Lower lobe of right lung (tissue), 2 donors: Measurements from ENCODE around the gene RORC. TPM values are rescaled to one million over a fixed set of nuclear protein-coding genes. Genes with fewer than 3 reads are reported as not detected.
"Not testable (repeated sequence)": the region's sequence is repeated elsewhere in the genome, so short reads cannot be mapped to it uniquely, and the experiment has no call there.

ENCODE experiments used
- ATAC-seq, 2 donors: fragments of 200-7000 bp; cut with Tn5 transposase; one replicate each; pipeline ENCODE4 v1.9.1; 2020 to 2022; ENCODE audit warnings: mild to moderate bottlenecking in 2 of 2, moderate library complexity in 2 of 2
- DNase-seq: peaks from one replicate; pipeline ENCODE4 v3.0.0-alpha.2; 2020
- H3K27ac ChIP-seq: fragments of 200-600 bp; one replicate; pipeline ENCODE4 v1.8.0; 2022
- H3K27me3 ChIP-seq: fragments of 200-600 bp; one replicate; pipeline ENCODE4 v1.8.0; 2022; ENCODE audit warnings: low read depth
- H3K36me3 ChIP-seq: fragments of 200-600 bp; one replicate; pipeline ENCODE4 v1.8.0; 2022; ENCODE audit warnings: mild to moderate bottlenecking
- H3K4me1 ChIP-seq: fragments of 200-600 bp; one replicate; pipeline ENCODE4 v1.8.0; 2022
- H3K4me3 ChIP-seq: fragments of 200-600 bp; one replicate; pipeline ENCODE4 v1.8.0; 2022; ENCODE audit warnings: mild to moderate bottlenecking
- H3K9me3 ChIP-seq: fragments of 200-600 bp; one replicate; pipeline ENCODE4 v1.8.0; 2022
- intact Hi-C: fragments of 100-400 bp; cut with DNase I; formaldehyde crosslinking; loops from one replicate; pipeline ENCODE4 v1.11.0; 2022
- total RNA-seq: library from RNA; stranded (reverse); fragmentation: NEBNext Ultra II Directional; extraction: Animal tissue kit (Norgen Biotek cat#: 25700); gene quantifications from one replicate; pipeline ENCODE4 v1.2.1, GENCODE V29; 2021
- TF ChIP-seq, protein P1 (sequence below): fragments of 200-600 bp; IDR thresholded peaks from one replicate; pipeline ENCODE4 v1.8.0; 2022; ENCODE audit warnings: antibody characterized with exemption, mild to moderate bottlenecking
- donor health status: DM: no; HTN: yes; CAD: no; lungs with severe emphysema.

The RORC gene
- total RNA-seq, 1 donor from 2014 or later, result 21.7 TPM

DNA sequence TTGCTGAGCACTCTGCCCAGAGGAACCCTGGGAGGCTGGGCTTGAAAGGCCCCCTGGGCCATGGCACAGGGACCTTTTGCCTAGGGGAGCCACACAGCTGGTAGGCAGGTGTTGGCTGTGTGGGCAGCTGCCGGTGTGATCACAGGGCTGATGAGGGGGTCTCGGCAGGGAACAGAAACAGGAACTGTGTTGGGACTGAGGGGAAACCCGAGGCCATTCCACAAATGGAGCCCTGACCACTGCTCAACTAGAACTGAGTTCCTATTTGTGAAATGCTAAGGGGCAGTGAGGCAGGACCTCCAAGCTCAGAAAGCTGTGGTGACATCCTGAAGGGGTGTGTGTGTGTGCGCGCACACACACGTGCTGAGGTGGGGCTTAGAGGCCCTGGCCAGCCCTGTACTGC lies 28.3 kb upstream of the RORC start:
- H3K4me3 ChIP-seq, result no peak overlapping the region
- H3K27ac ChIP-seq, result no peak overlapping the region
- ATAC-seq (no peak), DNase-seq (no peak)
- H3K27me3 ChIP-seq, result no peaks in the 10 kb centered on the region
- TF ChIP-seq, protein P1, sequence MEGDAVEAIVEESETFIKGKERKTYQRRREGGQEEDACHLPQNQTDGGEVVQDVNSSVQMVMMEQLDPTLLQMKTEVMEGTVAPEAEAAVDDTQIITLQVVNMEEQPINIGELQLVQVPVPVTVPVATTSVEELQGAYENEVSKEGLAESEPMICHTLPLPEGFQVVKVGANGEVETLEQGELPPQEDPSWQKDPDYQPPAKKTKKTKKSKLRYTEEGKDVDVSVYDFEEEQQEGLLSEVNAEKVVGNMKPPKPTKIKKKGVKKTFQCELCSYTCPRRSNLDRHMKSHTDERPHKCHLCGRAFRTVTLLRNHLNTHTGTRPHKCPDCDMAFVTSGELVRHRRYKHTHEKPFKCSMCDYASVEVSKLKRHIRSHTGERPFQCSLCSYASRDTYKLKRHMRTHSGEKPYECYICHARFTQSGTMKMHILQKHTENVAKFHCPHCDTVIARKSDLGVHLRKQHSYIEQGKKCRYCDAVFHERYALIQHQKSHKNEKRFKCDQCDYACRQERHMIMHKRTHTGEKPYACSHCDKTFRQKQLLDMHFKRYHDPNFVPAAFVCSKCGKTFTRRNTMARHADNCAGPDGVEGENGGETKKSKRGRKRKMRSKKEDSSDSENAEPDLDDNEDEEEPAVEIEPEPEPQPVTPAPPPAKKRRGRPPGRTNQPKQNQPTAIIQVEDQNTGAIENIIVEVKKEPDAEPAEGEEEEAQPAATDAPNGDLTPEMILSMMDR, result no peak
- H3K9me3 ChIP-seq, result no peaks in the 10 kb centered on the region
- no peaks in the 10 kb centered on the region for H3K36me3 ChIP-seq
- H3K4me1 ChIP-seq, result no peaks in the 10 kb centered on the region
- intact Hi-C loops, result no loop called here

DNA sequence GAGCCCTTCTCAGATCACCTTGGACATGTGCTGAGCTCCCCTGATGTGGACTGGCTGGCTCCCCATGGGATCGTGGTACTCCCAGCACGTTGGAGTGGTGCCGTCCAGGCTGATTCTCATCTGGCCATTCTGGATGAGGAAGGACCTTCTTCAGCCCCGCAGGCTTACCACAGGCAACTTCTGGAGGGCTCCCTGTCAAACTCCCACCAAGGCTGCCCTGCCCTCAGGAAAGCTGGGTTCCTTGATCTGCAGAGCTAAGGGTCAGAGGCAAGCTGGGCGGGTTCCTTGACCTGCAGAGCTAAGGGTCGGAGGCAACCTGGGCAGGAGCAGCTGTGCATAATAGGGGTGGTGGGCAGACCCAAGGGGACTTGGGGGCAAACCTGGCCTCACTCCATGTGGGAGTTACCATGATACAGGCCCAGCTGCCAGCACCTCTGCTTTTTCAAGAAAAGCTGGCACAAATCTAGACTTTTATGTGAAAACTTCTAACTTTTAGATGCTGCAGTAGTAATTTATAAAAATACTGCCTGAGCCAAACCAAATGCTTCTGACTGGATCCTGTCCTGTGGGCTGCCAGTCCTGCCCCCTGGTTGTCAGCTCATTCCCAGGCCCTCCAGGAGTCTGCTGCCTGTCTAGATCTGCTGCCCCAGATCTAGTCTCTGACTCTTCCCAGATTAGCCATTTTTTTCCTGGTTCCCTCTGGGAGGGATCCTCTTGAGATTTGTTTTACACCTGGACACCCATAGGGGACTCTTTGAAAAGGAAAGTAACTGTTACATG lies 27.5 kb upstream of the RORC start:
- no peak overlapping the region for H3K27ac ChIP-seq

DNA sequence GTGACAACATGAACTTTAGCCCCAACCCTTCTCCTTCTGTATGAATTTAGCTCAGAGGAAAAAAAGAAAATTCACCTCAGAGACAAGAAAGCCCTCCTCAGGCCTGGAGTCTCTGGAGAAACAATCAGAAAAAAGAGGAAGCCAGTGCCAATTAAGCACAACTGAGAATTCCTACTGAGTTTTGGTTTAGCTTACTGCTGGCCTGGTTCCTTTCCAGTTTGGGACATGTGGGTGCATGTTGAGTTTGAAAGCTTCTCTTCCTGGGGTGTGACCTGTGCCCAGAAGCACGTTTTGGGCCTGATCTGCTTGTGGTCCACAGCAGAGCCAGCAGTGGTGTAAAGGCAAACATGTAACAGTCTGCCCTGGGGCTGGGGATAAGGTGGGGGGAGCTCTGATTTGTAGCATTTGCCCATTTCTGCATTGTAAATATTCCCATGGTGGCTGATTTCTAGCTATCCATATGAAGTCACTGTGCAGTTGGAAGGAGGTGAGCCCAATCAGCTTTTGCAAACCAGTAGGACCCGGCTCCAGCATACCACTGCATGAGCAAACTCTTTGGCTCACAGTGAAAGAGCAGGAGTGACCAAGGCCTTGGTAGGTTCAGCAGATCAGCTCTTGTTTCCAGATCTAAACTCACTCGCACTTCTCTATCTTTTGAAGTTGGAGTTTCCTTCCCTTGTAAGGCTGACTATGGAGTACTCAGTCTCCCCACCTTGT lies 26.6 kb upstream of the RORC start:
- ATAC-seq, result no peak
- intact Hi-C loops, result no loop called here
- DNase-seq, result no peak
- TF ChIP-seq, protein P1, result no peak
- no peak overlapping the region for H3K4me3 ChIP-seq
- H3K36me3 ChIP-seq, result no peaks in the 10 kb centered on the region
- H3K27me3 ChIP-seq, result no peaks in the 10 kb centered on the region
- no peak overlapping the region for H3K27ac ChIP-seq
- no peaks in the 10 kb centered on the region for H3K4me1 ChIP-seq
- H3K9me3 ChIP-seq, result no peaks in the 10 kb centered on the region

More for the DNA sequence above, 27.5 kb upstream of the RORC start:
- no peaks in the 10 kb centered on the region for H3K9me3 ChIP-seq
- intact Hi-C loops, result no loop called here
- DNase-seq (no peak), ATAC-seq (no peak)
- H3K36me3 ChIP-seq, result no peaks in the 10 kb centered on the region
- no peaks in the 10 kb centered on the region for H3K4me1 ChIP-seq
- TF ChIP-seq, protein P1, result no peak
- no peaks in the 10 kb centered on the region for H3K27me3 ChIP-seq
- H3K4me3 ChIP-seq, result no peak overlapping the region

DNA sequence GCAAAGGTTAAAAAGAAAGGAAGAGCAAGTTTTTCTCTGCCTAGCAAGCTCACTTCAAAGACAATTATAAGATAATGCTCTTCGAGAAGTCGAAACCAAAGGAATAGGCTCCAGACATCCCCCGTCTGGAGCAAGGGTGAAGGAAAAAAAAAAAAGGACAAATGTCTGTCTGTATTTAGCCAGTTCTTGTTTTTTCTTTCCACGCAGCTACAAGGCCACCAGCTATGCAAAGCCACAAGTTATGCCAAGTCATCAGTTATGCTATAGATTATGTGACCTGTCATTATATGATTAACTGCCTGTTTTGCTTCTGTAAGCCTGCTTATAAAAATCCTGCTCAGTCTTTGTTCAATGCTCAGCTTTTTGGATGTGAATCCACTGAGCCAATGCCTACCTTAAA lies 24.3 kb upstream of the RORC start:
- Histone ChIP-seq H3K36me3 (no peaks in the 10 kb centered on the region), H3K4me1 (no peaks in the 10 kb centered on the region), H3K27ac (no peak overlapping the region), H3K4me3 (no peak overlapping the region), H3K9me3 (no peaks in the 10 kb centered on the region), H3K27me3 (no peaks in the 10 kb centered on the region)
- TF ChIP-seq, protein P1, result no peak
- DNase-seq, result no peak
- intact Hi-C loops, result no loop called here
- ATAC-seq, result no peak

DNA sequence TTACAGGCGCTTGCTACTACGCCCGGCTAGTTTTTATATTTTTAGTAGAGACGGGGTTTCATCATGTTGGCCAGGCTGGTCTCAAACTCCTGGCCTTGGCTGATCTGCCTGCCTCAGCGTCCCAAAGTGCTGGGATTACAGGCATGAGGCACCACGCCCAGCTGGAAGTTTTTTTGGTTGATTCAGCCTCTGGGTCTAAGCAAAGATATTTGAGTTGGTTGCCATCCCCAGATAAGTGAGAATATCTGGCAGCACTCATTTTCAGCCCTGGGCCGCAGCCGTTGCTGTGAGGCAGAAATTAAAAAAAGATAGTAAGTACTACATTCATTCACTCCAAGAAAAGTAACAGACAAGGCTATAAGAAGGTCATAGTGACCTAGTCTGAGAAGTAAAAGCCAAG lies 23.9 kb upstream of the RORC start:
- H3K36me3 ChIP-seq, ATAC-seq, H3K27ac ChIP-seq, H3K4me1 ChIP-seq, intact Hi-C loops, H3K4me3 ChIP-seq, H3K9me3 ChIP-seq, H3K27me3 ChIP-seq, DNase-seq: not testable (repeated sequence)

DNA sequence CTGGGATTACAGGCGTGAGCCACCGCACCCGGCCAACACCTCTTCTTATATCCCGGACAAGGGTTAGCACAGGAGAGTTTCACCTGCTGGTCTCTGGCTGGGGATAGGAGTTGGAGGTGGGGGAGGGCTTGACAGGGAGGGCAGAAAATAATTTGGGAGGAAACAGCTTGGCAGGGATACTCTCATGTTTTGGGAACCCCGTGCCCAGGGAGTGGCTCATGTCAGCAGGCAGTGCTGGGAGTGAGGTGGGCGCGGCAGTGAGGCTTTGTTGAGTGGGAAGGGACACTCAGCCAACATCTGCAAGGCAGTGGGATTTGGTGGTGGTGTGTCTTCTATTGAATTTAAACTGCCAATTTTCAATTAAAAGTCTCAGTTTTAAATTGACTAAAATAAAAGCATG lies 23.1 kb upstream of the RORC start:
- TF ChIP-seq, protein P1, result no peak
- Histone ChIP-seq H3K36me3 (no peaks in the 10 kb centered on the region), H3K27me3 (no peaks in the 10 kb centered on the region), H3K27ac (no peak overlapping the region), H3K4me1 (peaks cover 2% of the 10 kb centered on the region), H3K9me3 (no peaks in the 10 kb centered on the region), H3K4me3 (no peak overlapping the region)
- DNase-seq (no peak), ATAC-seq (no peak)
- intact Hi-C loops, result no loop called here
